ENCODE results near the gene GALNT18.

Gene GALNT18

GRCh38 chr11:11476971-11477645, 144.7 kb downstream of the GALNT18 start:
- Histone ChIP-seq H3K27me3 (ENCODE audit: control insufficient read depth in 2 of 2, insufficient read depth in 2 of 2, low read length in 2 of 2) (no peaks in the 10 kb centered on the region), H3K9ac (ENCODE audit: low read depth in 1 of 2, low read length in 2 of 2) (no peak overlapping the region), H3K27ac (ENCODE audit: low read depth in 2 of 2, low read length in 2 of 2) (no peak overlapping the region), H3K4me1 (ENCODE audit: control insufficient read depth in 2 of 2, insufficient read depth in 2 of 2, low read length in 2 of 2) (no peaks in the 10 kb centered on the region), H3K36me3 (ENCODE audit: control insufficient read depth in 2 of 2, insufficient read depth in 2 of 2, low read length in 2 of 2) (no peaks in the 10 kb centered on the region), H3K4me3 (ENCODE audit: low read length in 2 of 2) (no peak overlapping the region), H3K9me3 (ENCODE audit: control insufficient read depth in 2 of 2, low read length in 2 of 2) (no peaks in the 10 kb centered on the region)

- H3K27ac ChIP-seq (ENCODE audit: low read depth in 2 of 2, low read length in 2 of 2): no peak overlapping the region
- H3K27me3 ChIP-seq (ENCODE audit: control insufficient read depth in 2 of 2, insufficient read depth in 2 of 2, low read length in 2 of 2): no peaks in the 10 kb centered on the region
- no peaks in the 10 kb centered on the region for H3K4me1 ChIP-seq (ENCODE audit: control insufficient read depth in 2 of 2, insufficient read depth in 2 of 2, low read length in 2 of 2)
- no peak overlapping the region for H3K4me3 ChIP-seq (ENCODE audit: low read length in 2 of 2)
- no peaks in the 10 kb centered on the region for H3K36me3 ChIP-seq (ENCODE audit: control insufficient read depth in 2 of 2, insufficient read depth in 2 of 2, low read length in 2 of 2)
- H3K9ac ChIP-seq (ENCODE audit: low read depth in 1 of 2, low read length in 2 of 2): no peak overlapping the region
- H3K9me3 ChIP-seq (ENCODE audit: control insufficient read depth in 2 of 2, low read length in 2 of 2): no peaks in the 10 kb centered on the region
Observed at GRCh38 chr11:11476499-11476898, 145.3 kb downstream of the GALNT18 start.

- Histone ChIP-seq H3K36me3 (ENCODE audit: control insufficient read depth in 2 of 2, insufficient read depth in 2 of 2, low read length in 2 of 2) (no peaks in the 10 kb centered on the region), H3K27me3 (ENCODE audit: control insufficient read depth in 2 of 2, insufficient read depth in 2 of 2, low read length in 2 of 2) (no peaks in the 10 kb centered on the region), H3K9ac (ENCODE audit: low read depth in 1 of 2, low read length in 2 of 2) (no peak overlapping the region), H3K9me3 (ENCODE audit: control insufficient read depth in 2 of 2, low read length in 2 of 2) (no peaks in the 10 kb centered on the region), H3K4me1 (ENCODE audit: control insufficient read depth in 2 of 2, insufficient read depth in 2 of 2, low read length in 2 of 2) (no peaks in the 10 kb centered on the region), H3K4me3 (ENCODE audit: low read length in 2 of 2) (no peak overlapping the region), H3K27ac (ENCODE audit: low read depth in 2 of 2, low read length in 2 of 2) (no peak overlapping the region)
Observed at GRCh38 chr11:11472106-11472505, 149.7 kb downstream of the GALNT18 start.

- H3K4me1 ChIP-seq (ENCODE audit: control insufficient read depth in 2 of 2, insufficient read depth in 2 of 2, low read length in 2 of 2): no peaks in the 10 kb centered on the region
- no peak overlapping the region for H3K9ac ChIP-seq (ENCODE audit: low read depth in 1 of 2, low read length in 2 of 2)
- H3K9me3 ChIP-seq (ENCODE audit: control insufficient read depth in 2 of 2, low read length in 2 of 2): no peaks in the 10 kb centered on the region
- no peak overlapping the region for H3K27ac ChIP-seq (ENCODE audit: low read depth in 2 of 2, low read length in 2 of 2)
- H3K4me3 ChIP-seq (ENCODE audit: low read length in 2 of 2): no peak overlapping the region
- no peaks in the 10 kb centered on the region for H3K36me3 ChIP-seq (ENCODE audit: control insufficient read depth in 2 of 2, insufficient read depth in 2 of 2, low read length in 2 of 2)
- H3K27me3 ChIP-seq (ENCODE audit: control insufficient read depth in 2 of 2, insufficient read depth in 2 of 2, low read length in 2 of 2): no peaks in the 10 kb centered on the region
Observed at GRCh38 chr11:11471201-11471600, 150.6 kb downstream of the GALNT18 start.

GRCh38 chr11:11468954-11469353, 152.9 kb downstream of the GALNT18 start:
- Histone ChIP-seq H3K4me3 (ENCODE audit: low read length in 2 of 2) (no peak overlapping the region), H3K4me1 (ENCODE audit: control insufficient read depth in 2 of 2, insufficient read depth in 2 of 2, low read length in 2 of 2) (no peaks in the 10 kb centered on the region), H3K9me3 (ENCODE audit: control insufficient read depth in 2 of 2, low read length in 2 of 2) (no peaks in the 10 kb centered on the region), H3K27ac (ENCODE audit: low read depth in 2 of 2, low read length in 2 of 2) (no peak overlapping the region), H3K9ac (ENCODE audit: low read depth in 1 of 2, low read length in 2 of 2) (no peak overlapping the region), H3K27me3 (ENCODE audit: control insufficient read depth in 2 of 2, insufficient read depth in 2 of 2, low read length in 2 of 2) (no peaks in the 10 kb centered on the region), H3K36me3 (ENCODE audit: control insufficient read depth in 2 of 2, insufficient read depth in 2 of 2, low read length in 2 of 2) (no peaks in the 10 kb centered on the region)

- Histone ChIP-seq H3K27me3 (ENCODE audit: control insufficient read depth in 2 of 2, insufficient read depth in 2 of 2, low read length in 2 of 2) (no peaks in the 10 kb centered on the region), H3K4me1 (ENCODE audit: control insufficient read depth in 2 of 2, insufficient read depth in 2 of 2, low read length in 2 of 2) (no peaks in the 10 kb centered on the region), H3K27ac (ENCODE audit: low read depth in 2 of 2, low read length in 2 of 2) (no peak overlapping the region), H3K9ac (ENCODE audit: low read depth in 1 of 2, low read length in 2 of 2) (no peak overlapping the region), H3K9me3 (ENCODE audit: control insufficient read depth in 2 of 2, low read length in 2 of 2) (no peaks in the 10 kb centered on the region), H3K36me3 (ENCODE audit: control insufficient read depth in 2 of 2, insufficient read depth in 2 of 2, low read length in 2 of 2) (no peaks in the 10 kb centered on the region), H3K4me3 (ENCODE audit: low read length in 2 of 2) (no peak overlapping the region)
Observed at GRCh38 chr11:11467312-11467711, 154.5 kb downstream of the GALNT18 start.

- Histone ChIP-seq H3K27ac (ENCODE audit: low read depth in 2 of 2, low read length in 2 of 2) (no peak overlapping the region), H3K36me3 (ENCODE audit: control insufficient read depth in 2 of 2, insufficient read depth in 2 of 2, low read length in 2 of 2) (no peaks in the 10 kb centered on the region), H3K9me3 (ENCODE audit: control insufficient read depth in 2 of 2, low read length in 2 of 2) (no peaks in the 10 kb centered on the region), H3K4me3 (ENCODE audit: low read length in 2 of 2) (no peak overlapping the region), H3K9ac (ENCODE audit: low read depth in 1 of 2, low read length in 2 of 2) (no peak overlapping the region), H3K27me3 (ENCODE audit: control insufficient read depth in 2 of 2, insufficient read depth in 2 of 2, low read length in 2 of 2) (no peaks in the 10 kb centered on the region), H3K4me1 (ENCODE audit: control insufficient read depth in 2 of 2, insufficient read depth in 2 of 2, low read length in 2 of 2) (no peaks in the 10 kb centered on the region)
Observed at GRCh38 chr11:11464555-11464954, 157.2 kb downstream of the GALNT18 start.

GRCh38 chr11:11463405-11463804, 158.4 kb downstream of the GALNT18 start:
- no peak overlapping the region for H3K4me3 ChIP-seq (ENCODE audit: low read length in 2 of 2)
- no peaks in the 10 kb centered on the region for H3K9me3 ChIP-seq (ENCODE audit: control insufficient read depth in 2 of 2, low read length in 2 of 2)
- H3K4me1 ChIP-seq (ENCODE audit: control insufficient read depth in 2 of 2, insufficient read depth in 2 of 2, low read length in 2 of 2): no peaks in the 10 kb centered on the region
- H3K27me3 ChIP-seq (ENCODE audit: control insufficient read depth in 2 of 2, insufficient read depth in 2 of 2, low read length in 2 of 2): no peaks in the 10 kb centered on the region
- no peak overlapping the region for H3K27ac ChIP-seq (ENCODE audit: low read depth in 2 of 2, low read length in 2 of 2)
- no peak overlapping the region for H3K9ac ChIP-seq (ENCODE audit: low read depth in 1 of 2, low read length in 2 of 2)
- H3K36me3 ChIP-seq (ENCODE audit: control insufficient read depth in 2 of 2, insufficient read depth in 2 of 2, low read length in 2 of 2): no peaks in the 10 kb centered on the region

- H3K4me1 ChIP-seq (ENCODE audit: control insufficient read depth in 2 of 2, insufficient read depth in 2 of 2, low read length in 2 of 2): no peaks in the 10 kb centered on the region
- H3K4me3 ChIP-seq (ENCODE audit: low read length in 2 of 2): no peak overlapping the region
- no peaks in the 10 kb centered on the region for H3K36me3 ChIP-seq (ENCODE audit: control insufficient read depth in 2 of 2, insufficient read depth in 2 of 2, low read length in 2 of 2)
- no peaks in the 10 kb centered on the region for H3K27me3 ChIP-seq (ENCODE audit: control insufficient read depth in 2 of 2, insufficient read depth in 2 of 2, low read length in 2 of 2)
- no peaks in the 10 kb centered on the region for H3K9me3 ChIP-seq (ENCODE audit: control insufficient read depth in 2 of 2, low read length in 2 of 2)
- no peak overlapping the region for H3K27ac ChIP-seq (ENCODE audit: low read depth in 2 of 2, low read length in 2 of 2)
- no peak overlapping the region for H3K9ac ChIP-seq (ENCODE audit: low read depth in 1 of 2, low read length in 2 of 2)
Observed at GRCh38 chr11:11461473-11461872, 160.3 kb downstream of the GALNT18 start.

- no peaks in the 10 kb centered on the region for H3K27me3 ChIP-seq (ENCODE audit: control insufficient read depth in 2 of 2, insufficient read depth in 2 of 2, low read length in 2 of 2)
- H3K9ac ChIP-seq (ENCODE audit: low read depth in 1 of 2, low read length in 2 of 2): no peak overlapping the region
- H3K27ac ChIP-seq (ENCODE audit: low read depth in 2 of 2, low read length in 2 of 2): no peak overlapping the region
- no peak overlapping the region for H3K4me3 ChIP-seq (ENCODE audit: low read length in 2 of 2)
- no peaks in the 10 kb centered on the region for H3K36me3 ChIP-seq (ENCODE audit: control insufficient read depth in 2 of 2, insufficient read depth in 2 of 2, low read length in 2 of 2)
- no peaks in the 10 kb centered on the region for H3K4me1 ChIP-seq (ENCODE audit: control insufficient read depth in 2 of 2, insufficient read depth in 2 of 2, low read length in 2 of 2)
- H3K9me3 ChIP-seq (ENCODE audit: control insufficient read depth in 2 of 2, low read length in 2 of 2): no peaks in the 10 kb centered on the region
Observed at GRCh38 chr11:11459578-11459977, 162.2 kb downstream of the GALNT18 start.

- no peaks in the 10 kb centered on the region for H3K4me1 ChIP-seq (ENCODE audit: control insufficient read depth in 2 of 2, insufficient read depth in 2 of 2, low read length in 2 of 2)
- no peak overlapping the region for H3K4me3 ChIP-seq (ENCODE audit: low read length in 2 of 2)
- no peaks in the 10 kb centered on the region for H3K36me3 ChIP-seq (ENCODE audit: control insufficient read depth in 2 of 2, insufficient read depth in 2 of 2, low read length in 2 of 2)
Observed at GRCh38 chr11:11458485-11458884, 163.3 kb downstream of the GALNT18 start.

More at GRCh38 chr11:11458485-11458884, 163.3 kb downstream of the GALNT18 start:
- Histone ChIP-seq H3K9me3 (ENCODE audit: control insufficient read depth in 2 of 2, low read length in 2 of 2) (no peaks in the 10 kb centered on the region), H3K9ac (ENCODE audit: low read depth in 1 of 2, low read length in 2 of 2) (no peak overlapping the region), H3K27me3 (ENCODE audit: control insufficient read depth in 2 of 2, insufficient read depth in 2 of 2, low read length in 2 of 2) (no peaks in the 10 kb centered on the region), H3K27ac (ENCODE audit: low read depth in 2 of 2, low read length in 2 of 2) (no peak overlapping the region)

Data from mucosa of rectum (tissue), 2 donors.